HepG2 (cell line): ENCODE results near the gene PPP1R27. TPM values are rescaled to one million over a fixed set of nuclear protein-coding genes. Genes with fewer than 3 reads are reported as not detected.

ENCODE experiments used
- ATRX ChIP-seq: sonication (generic); formaldehyde crosslinking; IDR thresholded peaks from 2 replicates; pipeline ENCODE4 v1.4.0; 2020; ENCODE audit warnings: missing genetic modification reagents, borderline replicate concordance
- CCDC6 ChIP-seq: sonication (generic); formaldehyde crosslinking; IDR thresholded peaks from 2 replicates; pipeline ENCODE4 v1.8.1; 2022; ENCODE audit warnings: mild to moderate bottlenecking, missing genetic modification reagents, moderate library complexity
- DNMT3B ChIP-seq: conservative IDR thresholded peaks from 2 replicates; pipeline ENCODE4 v1.6.1; 2016; ENCODE audit warnings: missing biosample characterization, control low read depth
- GLI4 ChIP-seq: sonication (generic); formaldehyde crosslinking; IDR thresholded peaks from 2 replicates; pipeline ENCODE4 v1.5.1; 2020; ENCODE audit warnings: missing genetic modification reagents, mild to moderate bottlenecking, moderate library complexity, borderline replicate concordance
- HDAC2 ChIP-seq: sonication (generic); formaldehyde crosslinking; IDR thresholded peaks from 2 replicates; pipeline ENCODE4 v1.4.0; 2020; ENCODE audit warnings: missing genetic modification reagents
- HNF4A ChIP-seq: sonication (generic); formaldehyde crosslinking; IDR thresholded peaks from 2 replicates; pipeline ENCODE4 v1.4.0; 2020; ENCODE audit warnings: missing genetic modification reagents
- RAD51 ChIP-seq: fragments of 450-650 bp; IDR thresholded peaks from 2 replicates; pipeline ENCODE4 v1.6.1; 2016; ENCODE audit warnings: borderline replicate concordance
- RCOR2 ChIP-seq: IDR thresholded peaks from 2 replicates; pipeline ENCODE4 v1.6.1; 2016; ENCODE audit warnings: missing biosample characterization, missing genetic modification reagents
- TBL1XR1 ChIP-seq: fragments of 150-350 bp; IDR thresholded peaks from 2 replicates; pipeline ENCODE4 v1.6.1; 2014; ENCODE audit warnings: borderline replicate concordance, low read length; ENCODE audit not compliant: partially characterized antibody
- THAP9 ChIP-seq: sonication (generic); formaldehyde crosslinking; IDR thresholded peaks from 2 replicates; pipeline ENCODE4; 2020; ENCODE audit warnings: missing genetic modification reagents, mild to moderate bottlenecking, borderline replicate concordance
- ZBTB44 ChIP-seq: sonication (generic); formaldehyde crosslinking; IDR thresholded peaks from 2 replicates; pipeline ENCODE4 v1.4.0; 2020; ENCODE audit warnings: missing genetic modification reagents
- ZNF138 ChIP-seq: sonication (generic); formaldehyde crosslinking; IDR thresholded peaks from 2 replicates; pipeline ENCODE4 v1.5.0; 2020; ENCODE audit warnings: mild to moderate bottlenecking, low read depth, missing genetic modification reagents
- ZNF318 ChIP-seq: sonication (generic); formaldehyde crosslinking; IDR thresholded peaks from 2 replicates; pipeline ENCODE4 v1.4.0; 2020; ENCODE audit warnings: mild to moderate bottlenecking, missing genetic modification reagents
- ZNF572 ChIP-seq: sonication (generic); formaldehyde crosslinking; IDR thresholded peaks from 2 replicates; pipeline ENCODE4 v1.5.1; 2020; ENCODE audit warnings: mild to moderate bottlenecking, missing genetic modification reagents
- ZNF747 ChIP-seq: sonication (generic); formaldehyde crosslinking; IDR thresholded peaks from 2 replicates; pipeline ENCODE4 v1.8.1; 2023; ENCODE audit warnings: missing genetic modification reagents, mild to moderate bottlenecking, borderline replicate concordance
- polyA plus RNA-seq, 8 experiments: library from polyadenylated mRNA; depleted of rRNA in 3 of 8; stranded (reverse) in 7 of 8; unstranded in 1 of 8; fragments of >200 nt; fragmentation: Illumina TruSeq in 4 of 8; extraction: Trizol in 4 of 8; gene quantifications; 2 replicates each; pipeline versions ENCODE4 v1.2.1 to v1.2.3, GENCODE V29; 2011 to 2016; ENCODE audit warnings: low read depth in 4 of 8, missing spikeins in 1 of 8, mixed read lengths in 1 of 8; ENCODE audit not compliant: insufficient read depth in 1 of 8
- total RNA-seq, 5 experiments: library from RNA; depleted of rRNA; stranded (reverse); fragments of >200 nt; fragmentation: Illumina TruSeq; extraction: Trizol; gene quantifications; 2 replicates each; pipeline ENCODE4 v1.2.3, GENCODE V29; 2016; ENCODE audit warnings: low read depth in 1 of 5

The PPP1R27 gene
- total and polyA plus RNA-seq, 2 of the 13 experiments (the other 11 are each of a cell fraction or from before 2014, with no cell fraction given), result 0.17 to 1.00 TPM

- TF ChIP-seq ZNF318 (peak; percentile 91; the same call in 1 of the 2 replicates), TBL1XR1 (peak; percentile 67), ATRX (CRISPR knock-in tag) (no peak), CCDC6 (CRISPR knock-in tag) (peak; percentile 84; the same call in 1 of the 2 replicates), ZNF747 (peak; percentile 94), DNMT3B (CRISPR knock-in tag) (peak; percentile 95), HDAC2 (CRISPR knock-in tag) (peak; percentile 86), ZNF138 (peak; percentile 76), THAP9 (CRISPR knock-in tag) (peak; percentile 92; the same call in 1 of the 2 replicates), RCOR2 (no peak), ZBTB44 (peak; percentile 65; the same call in 1 of the 2 replicates), HNF4A (CRISPR knock-in tag) (peak; percentile 52), GLI4 (CRISPR knock-in tag) (peak; percentile 94), RAD51 (no peak), ZNF572 (CRISPR knock-in tag) (0 out of 2 replicates have a peak, but pooled peaks have one; percentile 21)
Observed at GRCh38 chr17:81860756-81861568, 26.1 kb upstream of the PPP1R27 start (continued).
